Measurements from ENCODE around the gene FHDC1.

The FHDC1 gene

DNA sequence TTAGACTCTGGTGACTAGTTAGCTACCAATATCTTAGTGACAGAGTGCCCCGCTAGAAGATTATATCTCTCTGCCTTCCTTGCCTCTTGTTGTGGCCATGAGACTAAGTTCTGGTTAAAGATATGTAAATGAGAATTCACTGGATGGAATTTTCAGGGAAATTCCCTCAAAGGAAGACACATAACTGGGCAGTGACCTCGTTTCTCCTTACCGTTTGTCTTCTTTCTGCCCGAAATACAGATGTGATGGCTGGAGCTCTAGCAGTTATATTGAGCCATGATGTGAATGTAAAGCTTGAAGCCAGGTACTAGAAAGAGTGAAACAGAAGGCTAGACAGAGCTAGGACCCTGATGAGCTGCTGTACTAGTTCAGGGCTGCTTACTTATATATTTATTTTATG lies 80.5 kb downstream of the FHDC1 start:
- TF ChIP-seq, protein P1, sequence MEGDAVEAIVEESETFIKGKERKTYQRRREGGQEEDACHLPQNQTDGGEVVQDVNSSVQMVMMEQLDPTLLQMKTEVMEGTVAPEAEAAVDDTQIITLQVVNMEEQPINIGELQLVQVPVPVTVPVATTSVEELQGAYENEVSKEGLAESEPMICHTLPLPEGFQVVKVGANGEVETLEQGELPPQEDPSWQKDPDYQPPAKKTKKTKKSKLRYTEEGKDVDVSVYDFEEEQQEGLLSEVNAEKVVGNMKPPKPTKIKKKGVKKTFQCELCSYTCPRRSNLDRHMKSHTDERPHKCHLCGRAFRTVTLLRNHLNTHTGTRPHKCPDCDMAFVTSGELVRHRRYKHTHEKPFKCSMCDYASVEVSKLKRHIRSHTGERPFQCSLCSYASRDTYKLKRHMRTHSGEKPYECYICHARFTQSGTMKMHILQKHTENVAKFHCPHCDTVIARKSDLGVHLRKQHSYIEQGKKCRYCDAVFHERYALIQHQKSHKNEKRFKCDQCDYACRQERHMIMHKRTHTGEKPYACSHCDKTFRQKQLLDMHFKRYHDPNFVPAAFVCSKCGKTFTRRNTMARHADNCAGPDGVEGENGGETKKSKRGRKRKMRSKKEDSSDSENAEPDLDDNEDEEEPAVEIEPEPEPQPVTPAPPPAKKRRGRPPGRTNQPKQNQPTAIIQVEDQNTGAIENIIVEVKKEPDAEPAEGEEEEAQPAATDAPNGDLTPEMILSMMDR (IDR thresholded peaks at IDR 0.05; ENCODE audit: control extremely low read depth, extremely low read depth, low read depth, missing control alignments) = no peak
- no peak for DNase-seq (ENCODE audit: extremely low spot score)
- ChIA-PET POLR2A (no interaction called here), CTCF (interaction anchor here (1.6 kb wide), 1 partner anchor 11 kb away, joined by 5 read pairs; no protein-coding TSS in a partner anchor)

DNA sequence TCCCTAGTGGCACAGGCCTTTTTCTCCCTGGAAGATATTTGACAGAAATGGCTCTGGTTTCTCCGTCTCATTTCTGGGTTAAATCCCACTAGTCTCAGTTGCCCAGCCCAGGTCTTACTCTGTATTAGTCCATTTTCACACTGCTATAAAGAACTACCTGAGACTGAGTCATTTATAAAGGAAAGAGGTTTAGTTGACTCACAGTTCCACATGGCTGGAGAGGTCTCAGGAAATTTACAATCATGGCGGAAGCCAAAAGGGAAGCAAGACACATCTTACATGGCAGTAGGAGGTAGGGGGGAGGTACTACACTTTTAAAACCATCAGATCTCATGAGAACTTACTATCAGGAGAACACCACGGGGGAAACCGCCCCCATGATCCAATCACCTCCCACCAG lies 81.9 kb downstream of the FHDC1 start:
- TF ChIP-seq, protein P1 (IDR thresholded peaks at IDR 0.05; ENCODE audit: control extremely low read depth, extremely low read depth, low read depth, missing control alignments) = no peak
- DNase-seq (ENCODE audit: extremely low spot score) = no peak
- ChIA-PET CTCF (no interaction called here), POLR2A (no interaction called here)

DNA sequence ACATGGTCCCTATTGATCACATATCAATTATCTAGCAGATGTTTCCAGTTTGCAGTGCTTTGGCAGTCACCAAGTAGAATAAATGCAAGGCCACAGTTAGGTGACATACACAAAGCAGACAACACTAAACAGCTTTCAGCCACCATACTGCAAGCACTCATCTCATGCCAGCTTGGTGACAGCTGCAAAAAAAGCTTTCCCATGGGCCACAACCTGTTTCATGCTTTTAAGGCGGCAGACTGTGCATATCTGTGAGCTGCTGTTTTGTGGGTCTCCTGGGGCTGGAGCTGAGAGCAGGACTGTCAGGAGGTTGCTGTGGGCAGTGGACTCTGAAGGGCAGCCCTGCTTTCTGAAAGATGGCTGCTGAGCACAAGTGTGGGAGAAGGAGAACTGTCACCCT lies 82.6 kb downstream of the FHDC1 start:
- ChIA-PET CTCF (no interaction called here), POLR2A (no interaction called here)
- no peak for DNase-seq (ENCODE audit: extremely low spot score)
- TF ChIP-seq, protein P1 (IDR thresholded peaks at IDR 0.05; ENCODE audit: control extremely low read depth, extremely low read depth, low read depth, missing control alignments) = no peak

DNA sequence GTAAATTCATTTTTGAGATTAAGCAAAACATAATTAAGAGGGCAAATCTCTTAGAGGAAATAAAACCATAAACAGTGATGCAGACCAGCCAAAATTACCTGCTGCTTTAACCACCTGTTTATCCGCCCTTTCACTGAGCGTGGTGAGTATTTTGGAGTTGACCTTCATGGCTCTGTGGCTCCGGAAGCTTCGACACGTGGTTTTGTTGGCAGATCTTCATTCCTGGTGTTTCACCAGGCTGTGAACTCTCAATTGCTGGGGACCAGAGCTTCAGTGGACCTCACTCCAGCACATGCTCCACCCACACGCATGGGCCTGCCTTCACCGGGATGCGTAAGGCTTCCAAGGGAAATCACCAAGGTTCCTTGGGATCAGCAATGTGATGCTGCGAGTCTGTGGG lies 83.8 kb downstream of the FHDC1 start:
- POLR2A ChIA-PET = no interaction called here
- TF ChIP-seq, protein P1 (IDR thresholded peaks at IDR 0.05; ENCODE audit: control extremely low read depth, extremely low read depth, low read depth, missing control alignments) = no peak
- DNase-seq (ENCODE audit: extremely low spot score) = no peak
- CTCF ChIA-PET = no interaction called here

DNA sequence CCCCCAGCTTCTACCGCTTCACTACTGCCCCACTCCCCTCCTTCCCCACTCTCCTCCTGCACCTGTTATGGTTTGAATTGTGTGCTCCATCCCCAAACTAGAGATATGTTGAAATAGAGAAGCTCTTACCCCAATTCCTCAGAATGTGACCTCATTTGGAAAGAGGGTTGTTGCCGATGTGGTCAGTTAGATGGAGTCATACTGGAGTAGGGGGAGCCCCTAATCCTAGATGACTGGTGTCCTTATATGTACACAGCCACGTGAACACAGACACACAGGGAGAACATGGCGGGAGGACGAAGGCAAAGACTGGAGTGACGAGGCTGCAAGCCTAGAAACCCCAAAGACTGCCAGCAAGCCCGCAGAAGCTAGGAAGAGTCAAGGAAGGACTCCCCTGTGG lies 84.3 kb downstream of the FHDC1 start:
- TF ChIP-seq, protein P1 (IDR thresholded peaks at IDR 0.05; ENCODE audit: control extremely low read depth, extremely low read depth, low read depth, missing control alignments) = no peak
- ChIA-PET CTCF (no interaction called here), POLR2A (no interaction called here)
- no peak for DNase-seq (ENCODE audit: extremely low spot score)

DNA sequence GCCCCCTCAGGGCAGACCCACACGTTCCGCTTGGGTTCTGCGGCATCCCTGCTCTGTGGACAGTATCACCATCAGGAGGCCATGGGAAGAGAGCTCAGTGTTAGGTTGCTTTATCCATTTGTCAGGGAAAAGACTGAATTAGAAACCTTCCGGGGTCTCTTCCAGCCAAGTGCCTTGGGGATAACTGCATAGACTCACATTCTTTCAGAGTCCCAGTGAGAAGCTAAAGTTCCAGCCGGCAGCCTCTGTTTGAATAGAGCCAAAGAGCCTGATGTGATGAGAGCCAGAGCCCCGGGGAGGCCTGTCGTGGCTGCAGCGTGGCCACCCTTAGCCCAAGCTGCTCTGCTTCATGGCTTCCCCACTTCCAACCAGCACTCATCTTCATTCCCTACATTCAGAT lies 85.2 kb downstream of the FHDC1 start:
- CTCF ChIA-PET = no interaction called here
- TF ChIP-seq, protein P1 (IDR thresholded peaks at IDR 0.05; ENCODE audit: control extremely low read depth, extremely low read depth, low read depth, missing control alignments) = no peak

DNA sequence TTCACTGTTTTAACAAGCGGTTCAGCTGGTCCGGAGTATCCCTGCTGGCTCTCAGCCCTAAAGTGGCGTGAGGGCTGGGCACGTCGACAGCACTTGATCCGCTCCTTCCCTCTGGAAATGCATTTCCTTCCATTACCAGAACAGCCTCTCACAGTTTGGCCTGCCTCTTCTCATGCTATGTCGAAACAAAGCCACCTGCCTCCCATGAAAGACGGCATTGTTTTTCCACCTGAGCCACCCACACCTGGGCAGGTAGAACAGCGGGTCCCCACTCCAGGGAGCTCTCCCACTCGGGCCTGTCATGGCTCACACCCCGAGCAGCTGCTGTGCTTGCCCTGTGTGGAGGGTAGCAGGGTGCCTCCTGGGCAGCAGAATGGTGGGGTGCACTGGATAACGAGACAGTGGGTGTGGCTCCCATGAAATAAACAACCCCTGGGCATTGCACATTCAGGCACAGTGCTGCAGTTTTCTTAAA lies 86.2 kb downstream of the FHDC1 start:
- ChIA-PET CTCF (no interaction called here), POLR2A (no interaction called here)
- TF ChIP-seq, protein P1 (IDR thresholded peaks at IDR 0.05; ENCODE audit: control extremely low read depth, extremely low read depth, low read depth, missing control alignments) = no peak
- no peak for DNase-seq (ENCODE audit: extremely low spot score)

More for the DNA sequence above, 85.2 kb downstream of the FHDC1 start:
- DNase-seq (ENCODE audit: extremely low spot score) = no peak
- POLR2A ChIA-PET = no interaction called here

All from GM10248 (cell line).